WTC11 (cell line): ENCODE results near the gene TRPM8. TPM values are rescaled to one million over a fixed set of nuclear protein-coding genes. Genes with fewer than 3 reads are reported as not detected.

Source experiments
- ATAC-seq: fragments of 200-7000 bp; cut with Tn5 transposase; 2 replicates; pipeline ENCODE4 v1.10.0; 2021; ENCODE audit warnings: mild to moderate bottlenecking, moderate library complexity
- CTCF ChIA-PET: fragments of 300-600 bp; sonication (Branson Sonifier 250); formaldehyde crosslinking; loops from one replicate; lab custom pipeline; 2021; ENCODE audit warnings: antibody characterized with exemption; lab: Charles Lee
- POLR2A ChIA-PET: fragments of 350-600 bp; sonication (Branson Sonifier 250); formaldehyde crosslinking; loops from one replicate; lab custom pipeline; 2021; ENCODE audit warnings: antibody characterized with exemption; lab: Charles Lee
- DNase-seq: peaks from one replicate; pipeline ENCODE4 v3.0.0; 2021; ENCODE audit warnings: low spot score
- H3K27ac Mint-ChIP-seq: 2 replicates; pipeline ENCODE4 v1.8.0; 2021; ENCODE audit warnings: mixed read lengths
- H3K27me3 Mint-ChIP-seq: 2 replicates; pipeline ENCODE4 v1.8.0; 2021; ENCODE audit warnings: low read depth, mild to moderate bottlenecking, moderate library complexity, mixed read lengths
- H3K36me3 Mint-ChIP-seq: 2 replicates; pipeline ENCODE4 v1.8.0; 2021; ENCODE audit warnings: mixed read lengths
- H3K4me1 Mint-ChIP-seq: 2 replicates; pipeline ENCODE4 v1.8.0; 2022; ENCODE audit warnings: mixed read lengths
- H3K4me3 Mint-ChIP-seq: 2 replicates; pipeline ENCODE4 v1.8.0; 2021; ENCODE audit warnings: mild to moderate bottlenecking, moderate library complexity, mixed read lengths
- H3K9me3 Mint-ChIP-seq: 2 replicates; pipeline ENCODE4 v1.8.0; 2021; ENCODE audit warnings: mixed read lengths
- ATF1 ChIP-seq: sonication (generic); formaldehyde crosslinking; IDR thresholded peaks from 2 replicates; pipeline ENCODE4 v1.8.1; 2023; ENCODE audit warnings: mild to moderate bottlenecking, moderate library complexity, missing genetic modification reagents
- E2F4 ChIP-seq: sonication (generic); formaldehyde crosslinking; IDR thresholded peaks from 2 replicates; pipeline ENCODE4 v1.8.1; 2022; ENCODE audit warnings: low read depth, mild to moderate bottlenecking, moderate library complexity, missing genetic modification reagents, borderline replicate concordance
- EMX1 ChIP-seq: fragments of 250-450 bp; sonication (Bioruptor Pico); IDR thresholded peaks from 2 replicates; pipeline ENCODE4 v1.8.0; 2021; ENCODE audit warnings: mild to moderate bottlenecking
- GRHL2 ChIP-seq: fragments of 250-450 bp; sonication (Bioruptor Pico); IDR thresholded peaks from 2 replicates; pipeline ENCODE4 v1.8.0; 2022; ENCODE audit warnings: mild to moderate bottlenecking, moderate library complexity; ENCODE audit not compliant: insufficient replicate concordance, severe bottlenecking
- MYBL2 ChIP-seq: sonication (generic); formaldehyde crosslinking; IDR thresholded peaks from 2 replicates; pipeline ENCODE4 v1.8.1; 2023; ENCODE audit warnings: mild to moderate bottlenecking, moderate library complexity, missing genetic modification reagents
- OVOL2 ChIP-seq: fragments of 250-450 bp; sonication (Bioruptor Pico); IDR thresholded peaks from 2 replicates; pipeline ENCODE4 v1.9.0; 2021; ENCODE audit warnings: mild to moderate bottlenecking, borderline replicate concordance
- PREB ChIP-seq: sonication (generic); formaldehyde crosslinking; IDR thresholded peaks from 2 replicates; pipeline ENCODE4 v1.8.1; 2022; ENCODE audit warnings: mild to moderate bottlenecking, missing genetic modification reagents, moderate library complexity, borderline replicate concordance
- PRRX2 ChIP-seq: fragments of 250-450 bp; sonication (Bioruptor Pico); IDR thresholded peaks from 2 replicates; pipeline ENCODE4 v1.8.0; 2021; ENCODE audit warnings: mild to moderate bottlenecking
- SOX15 ChIP-seq: fragments of 250-450 bp; sonication (Bioruptor Pico); IDR thresholded peaks from 2 replicates; pipeline ENCODE4 v1.9.0; 2021; ENCODE audit warnings: mild to moderate bottlenecking
- SP1 ChIP-seq: sonication (generic); formaldehyde crosslinking; conservative IDR thresholded peaks from 2 replicates; pipeline ENCODE4 v1.8.1; 2022; ENCODE audit warnings: missing genetic modification reagents
- TCF7 ChIP-seq: sonication (generic); formaldehyde crosslinking; IDR thresholded peaks from 2 replicates; pipeline ENCODE4 v1.8.0; 2022; ENCODE audit warnings: mild to moderate bottlenecking, low read depth, missing genetic modification reagents, moderate library complexity
- TP53 ChIP-seq: sonication (generic); formaldehyde crosslinking; IDR thresholded peaks from 2 replicates; pipeline ENCODE4 v1.8.1; 2023; ENCODE audit warnings: mild to moderate bottlenecking, missing genetic modification reagents
- ZNF121 ChIP-seq: sonication (generic); formaldehyde crosslinking; IDR thresholded peaks from 2 replicates; pipeline ENCODE4 v1.8.0; 2023; ENCODE audit warnings: missing genetic modification reagents
- ZNF138 ChIP-seq: sonication (generic); formaldehyde crosslinking; conservative IDR thresholded peaks from 2 replicates; pipeline ENCODE4 v1.8.1; 2022; ENCODE audit warnings: mild to moderate bottlenecking, moderate library complexity, missing genetic modification reagents
- ZNF232 ChIP-seq: sonication (generic); formaldehyde crosslinking; IDR thresholded peaks from 2 replicates; pipeline ENCODE4 v1.8.0; 2022; ENCODE audit warnings: mild to moderate bottlenecking, missing genetic modification reagents
- total RNA-seq: library from RNA; stranded (reverse); gene quantifications from 3 replicates; pipeline ENCODE4 v1.2.3, GENCODE V29; 2021
- TF ChIP-seq, protein P1 (sequence below): fragments of 250-450 bp; sonication (Bioruptor Pico); IDR thresholded peaks from 2 replicates; pipeline ENCODE4 v1.9.0; 2021; ENCODE audit warnings: mild to moderate bottlenecking
- TF ChIP-seq, protein P2 (sequence below): fragments of 250-450 bp; sonication (Bioruptor Pico); IDR thresholded peaks from 2 replicates; pipeline ENCODE4 v2.1.2; 2022; ENCODE audit warnings: mild to moderate bottlenecking, moderate library complexity
- TF ChIP-seq, protein P3 (sequence below): sonication (generic); formaldehyde crosslinking; IDR thresholded peaks from 2 replicates; pipeline ENCODE4 v1.8.1; 2022; ENCODE audit warnings: missing genetic modification reagents, borderline replicate concordance

Gene TRPM8
- total RNA-seq, 1 experiment from 2014 or later: 0.26 TPM

GRCh38 chr2:233940376-233941276, 23.5 kb downstream of the TRPM8 start:
- ChIA-PET CTCF (interaction anchor here (0.7 kb wide), 1 partner anchor 12 kb away, joined by 4 read pairs; no protein-coding TSS in a partner anchor), POLR2A (no interaction called here)
- no peak overlapping the region for H3K27ac Mint-ChIP-seq
- no peak overlapping the region for H3K4me3 Mint-ChIP-seq
- ATAC-seq (no peak), DNase-seq (no peak)
- peaks cover 6% of the 10 kb centered on the region for H3K36me3 Mint-ChIP-seq
- H3K9me3 Mint-ChIP-seq: peaks cover 19% of the 10 kb centered on the region
- H3K4me1 Mint-ChIP-seq: peaks cover 8% of the 10 kb centered on the region
- no peak for TF ChIP-seq ATF1 (CRISPR knock-in tag)
- TF ChIP-seq E2F4 (CRISPR knock-in tag): no peak
- no peak for TF ChIP-seq OVOL2 (CRISPR knock-in tag)
- no peak for TF ChIP-seq TP53 (CRISPR knock-in tag)
- TF ChIP-seq SOX15 (CRISPR knock-in tag): no peak
- TF ChIP-seq TCF7 (CRISPR knock-in tag): no peak
- TF ChIP-seq, protein P1, sequence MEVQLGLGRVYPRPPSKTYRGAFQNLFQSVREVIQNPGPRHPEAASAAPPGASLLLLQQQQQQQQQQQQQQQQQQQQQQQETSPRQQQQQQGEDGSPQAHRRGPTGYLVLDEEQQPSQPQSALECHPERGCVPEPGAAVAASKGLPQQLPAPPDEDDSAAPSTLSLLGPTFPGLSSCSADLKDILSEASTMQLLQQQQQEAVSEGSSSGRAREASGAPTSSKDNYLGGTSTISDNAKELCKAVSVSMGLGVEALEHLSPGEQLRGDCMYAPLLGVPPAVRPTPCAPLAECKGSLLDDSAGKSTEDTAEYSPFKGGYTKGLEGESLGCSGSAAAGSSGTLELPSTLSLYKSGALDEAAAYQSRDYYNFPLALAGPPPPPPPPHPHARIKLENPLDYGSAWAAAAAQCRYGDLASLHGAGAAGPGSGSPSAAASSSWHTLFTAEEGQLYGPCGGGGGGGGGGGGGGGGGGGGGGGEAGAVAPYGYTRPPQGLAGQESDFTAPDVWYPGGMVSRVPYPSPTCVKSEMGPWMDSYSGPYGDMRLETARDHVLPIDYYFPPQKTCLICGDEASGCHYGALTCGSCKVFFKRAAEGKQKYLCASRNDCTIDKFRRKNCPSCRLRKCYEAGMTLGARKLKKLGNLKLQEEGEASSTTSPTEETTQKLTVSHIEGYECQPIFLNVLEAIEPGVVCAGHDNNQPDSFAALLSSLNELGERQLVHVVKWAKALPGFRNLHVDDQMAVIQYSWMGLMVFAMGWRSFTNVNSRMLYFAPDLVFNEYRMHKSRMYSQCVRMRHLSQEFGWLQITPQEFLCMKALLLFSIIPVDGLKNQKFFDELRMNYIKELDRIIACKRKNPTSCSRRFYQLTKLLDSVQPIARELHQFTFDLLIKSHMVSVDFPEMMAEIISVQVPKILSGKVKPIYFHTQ (CRISPR knock-in tag): no peak
- TF ChIP-seq, protein P2, sequence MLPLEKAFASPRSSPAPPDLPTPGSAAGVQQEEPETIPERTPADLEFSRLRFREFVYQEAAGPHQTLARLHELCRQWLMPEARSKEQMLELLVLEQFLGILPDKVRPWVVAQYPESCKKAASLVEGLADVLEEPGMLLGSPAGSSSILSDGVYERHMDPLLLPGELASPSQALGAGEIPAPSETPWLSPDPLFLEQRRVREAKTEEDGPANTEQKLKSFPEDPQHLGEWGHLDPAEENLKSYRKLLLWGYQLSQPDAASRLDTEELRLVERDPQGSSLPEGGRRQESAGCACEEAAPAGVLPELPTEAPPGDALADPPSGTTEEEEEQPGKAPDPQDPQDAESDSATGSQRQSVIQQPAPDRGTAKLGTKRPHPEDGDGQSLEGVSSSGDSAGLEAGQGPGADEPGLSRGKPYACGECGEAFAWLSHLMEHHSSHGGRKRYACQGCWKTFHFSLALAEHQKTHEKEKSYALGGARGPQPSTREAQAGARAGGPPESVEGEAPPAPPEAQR (CRISPR knock-in tag): no peak
- no peak for TF ChIP-seq SP1 (CRISPR knock-in tag)
- TF ChIP-seq PRRX2 (CRISPR knock-in tag): no peak
- TF ChIP-seq MYBL2 (CRISPR knock-in tag): no peak
- TF ChIP-seq EMX1 (CRISPR knock-in tag): no peak
- no peak for TF ChIP-seq ZNF232 (CRISPR knock-in tag)
- TF ChIP-seq ZNF138: no peak
- no peak for TF ChIP-seq PREB (CRISPR knock-in tag)
- TF ChIP-seq, protein P3, sequence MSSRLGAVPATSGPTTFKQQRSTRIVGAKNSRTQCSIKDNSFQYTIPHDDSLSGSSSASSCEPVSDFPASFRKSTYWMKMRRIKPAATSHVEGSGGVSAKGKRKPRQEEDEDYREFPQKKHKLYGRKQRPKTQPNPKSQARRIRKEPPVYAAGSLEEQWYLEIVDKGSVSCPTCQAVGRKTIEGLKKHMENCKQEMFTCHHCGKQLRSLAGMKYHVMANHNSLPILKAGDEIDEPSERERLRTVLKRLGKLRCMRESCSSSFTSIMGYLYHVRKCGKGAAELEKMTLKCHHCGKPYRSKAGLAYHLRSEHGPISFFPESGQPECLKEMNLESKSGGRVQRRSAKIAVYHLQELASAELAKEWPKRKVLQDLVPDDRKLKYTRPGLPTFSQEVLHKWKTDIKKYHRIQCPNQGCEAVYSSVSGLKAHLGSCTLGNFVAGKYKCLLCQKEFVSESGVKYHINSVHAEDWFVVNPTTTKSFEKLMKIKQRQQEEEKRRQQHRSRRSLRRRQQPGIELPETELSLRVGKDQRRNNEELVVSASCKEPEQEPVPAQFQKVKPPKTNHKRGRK (CRISPR knock-in tag): no peak
- no peak for TF ChIP-seq GRHL2 (CRISPR knock-in tag)
- TF ChIP-seq ZNF121 (CRISPR knock-in tag): no peak
- H3K27me3 Mint-ChIP-seq: peaks cover 19% of the 10 kb centered on the region
